Right ventricle myocardium superior (tissue), 1 donor: ENCODE measurements around the gene TOX3. TPM values are rescaled to one million over a fixed set of nuclear protein-coding genes. Genes with fewer than 3 reads are reported as not detected.

Source experiments
- ATAC-seq: fragments of 200-7000 bp; cut with Tn5 transposase; one replicate; pipeline ENCODE4 v1.9.1; 2020; ENCODE audit warnings: mild to moderate bottlenecking; ENCODE audit not compliant: poor library complexity
- DNase-seq: peaks from one replicate; pipeline ENCODE4 v3.0.0-alpha.2; 2020
- intact Hi-C: fragments of 100-400 bp; cut with DNase I; formaldehyde crosslinking; loops from one replicate; pipeline ENCODE4 v1.11.2; 2022
- total RNA-seq: library from RNA; stranded (reverse); fragmentation: NEBNext Ultra II Directional; extraction: Animal tissue kit (Norgen Biotek cat#: 25700); gene quantifications from one replicate; pipeline ENCODE4 v1.2.1, GENCODE V29; 2021
- donor health status: DM: no; HTN: yes; CAD: no; lungs with severe emphysema.

TOX3 gene
- total RNA-seq, 1 donor from 2014 or later = not detected

DNA sequence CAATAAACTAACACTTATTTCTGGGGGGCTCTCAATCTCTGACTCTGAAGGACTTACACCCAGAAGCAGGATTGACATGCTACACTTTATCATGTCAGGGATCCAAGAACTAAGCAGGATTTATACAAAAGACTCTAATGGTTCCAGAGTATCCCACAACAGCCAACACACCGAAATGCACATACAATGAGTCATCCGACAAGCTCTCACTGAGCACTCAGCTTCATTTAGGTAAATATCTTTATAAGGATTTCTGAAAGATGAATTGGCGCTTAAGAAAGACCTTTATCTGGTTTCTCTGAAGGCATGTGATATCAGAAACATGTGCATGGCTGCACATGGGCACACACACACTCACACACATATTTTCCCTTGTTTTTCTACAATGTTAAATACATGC lies 77.2 kb downstream of the TOX3 start:
- intact Hi-C loops = no loop called here
- ATAC-seq (no peak), DNase-seq (no peak)

DNA sequence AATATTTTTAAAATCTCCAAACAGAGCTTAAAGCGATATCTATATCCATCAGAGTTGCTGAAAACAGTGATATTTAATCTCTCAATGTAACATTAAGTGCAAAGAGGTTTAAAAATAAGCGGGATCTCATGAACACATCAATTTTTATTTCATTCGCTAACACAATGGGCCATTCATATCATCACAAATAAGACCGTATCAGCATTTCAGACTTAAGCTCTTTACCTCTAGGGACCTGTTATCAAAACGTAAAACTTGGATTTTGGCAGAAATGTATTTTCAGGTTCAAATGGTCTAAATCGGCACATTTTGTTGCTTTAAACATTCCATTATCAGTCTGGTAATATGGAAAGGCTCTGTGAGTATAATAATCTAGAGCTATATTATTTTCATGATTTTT lies 77.9 kb downstream of the TOX3 start:
- DNase-seq = no peak
- no peak for ATAC-seq
- intact Hi-C loops = no loop called here

DNA sequence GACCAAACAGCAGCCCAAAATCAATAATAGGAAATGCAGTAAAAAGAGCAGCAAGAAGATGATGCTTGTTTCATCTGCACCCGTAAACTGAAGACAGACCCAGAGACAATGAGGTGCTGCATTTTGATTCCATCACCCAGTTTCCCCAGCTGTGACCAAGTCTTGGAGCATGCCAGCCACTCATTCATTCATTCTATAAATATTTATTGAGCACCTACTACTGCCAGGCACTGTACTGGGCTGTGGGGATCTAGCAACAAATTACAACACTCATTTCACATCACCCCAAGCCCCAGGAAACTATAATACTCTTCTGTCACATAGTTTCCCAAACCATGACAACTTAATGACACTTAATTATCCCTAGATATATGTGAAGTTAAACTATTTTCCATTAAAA lies 79.2 kb downstream of the TOX3 start:
- ATAC-seq (no peak), DNase-seq (no peak)
- intact Hi-C loops = no loop called here

DNA sequence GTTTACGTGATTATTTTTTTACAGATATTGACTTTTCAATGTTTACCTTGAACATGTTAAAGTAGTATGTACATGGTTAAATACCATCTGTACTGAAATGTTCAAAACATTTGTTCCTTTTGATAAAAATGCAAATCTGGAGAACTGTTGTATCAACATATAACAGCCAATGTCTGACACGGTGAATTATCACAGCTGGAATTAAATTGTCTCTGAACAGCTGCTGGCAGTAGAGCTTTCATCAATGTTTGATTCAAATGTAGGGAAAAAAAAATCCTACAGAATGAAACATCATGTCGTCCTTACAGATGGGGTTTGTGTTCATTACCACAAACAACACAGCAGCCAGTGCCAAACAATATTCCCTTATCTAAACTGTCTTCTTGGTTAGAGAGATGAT lies 79.9 kb downstream of the TOX3 start:
- DNase-seq (no peak), ATAC-seq (no peak)
- intact Hi-C loops = no loop called here

DNA sequence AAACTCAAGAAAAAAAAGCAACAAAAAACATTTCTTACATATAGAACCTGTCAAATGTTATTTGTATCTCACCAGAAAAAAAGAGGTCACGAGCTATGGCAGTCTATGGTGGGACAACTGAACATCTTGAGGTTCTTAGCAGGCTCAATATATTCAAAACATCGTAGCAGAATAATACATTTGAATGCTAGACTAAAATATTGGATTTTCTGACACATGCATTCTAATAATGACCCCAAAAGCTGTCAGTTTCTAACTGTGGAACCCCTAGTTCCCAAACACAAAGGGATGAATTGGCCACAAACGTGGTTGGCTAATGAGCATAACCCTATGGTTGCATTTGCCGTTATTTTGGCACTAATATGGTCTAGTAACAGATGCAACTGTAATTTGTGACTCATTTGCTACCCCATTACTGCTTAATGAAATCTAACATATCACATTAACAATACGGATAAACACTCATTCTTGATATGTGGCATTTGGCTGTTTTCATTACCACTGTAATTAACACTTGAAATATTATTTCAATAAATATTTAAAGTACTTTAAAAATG lies 81.2 kb downstream of the TOX3 start:
- intact Hi-C loops = no loop called here
- no peak for ATAC-seq
- DNase-seq = no peak

DNA sequence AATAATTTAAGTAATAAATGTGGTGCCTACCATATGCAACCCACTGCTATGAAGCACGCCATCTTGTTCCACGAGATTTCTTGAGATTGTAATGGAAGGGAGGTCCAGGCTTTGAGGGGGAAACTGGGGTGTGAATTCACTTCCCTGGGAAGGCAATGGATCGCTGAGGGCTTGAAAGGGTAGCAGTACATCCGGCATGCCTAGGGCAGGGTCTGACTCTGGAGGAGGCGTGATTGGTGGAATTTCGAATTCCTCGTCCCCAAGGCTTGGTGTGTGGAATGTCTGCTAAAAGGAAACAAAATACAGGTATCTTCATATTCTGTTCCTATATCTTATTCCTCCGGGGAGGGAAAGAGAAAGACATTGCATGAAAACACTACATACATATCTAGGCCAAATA lies 83.0 kb downstream of the TOX3 start:
- intact Hi-C loops = no loop called here
- no peak for DNase-seq
- no peak for ATAC-seq

DNA sequence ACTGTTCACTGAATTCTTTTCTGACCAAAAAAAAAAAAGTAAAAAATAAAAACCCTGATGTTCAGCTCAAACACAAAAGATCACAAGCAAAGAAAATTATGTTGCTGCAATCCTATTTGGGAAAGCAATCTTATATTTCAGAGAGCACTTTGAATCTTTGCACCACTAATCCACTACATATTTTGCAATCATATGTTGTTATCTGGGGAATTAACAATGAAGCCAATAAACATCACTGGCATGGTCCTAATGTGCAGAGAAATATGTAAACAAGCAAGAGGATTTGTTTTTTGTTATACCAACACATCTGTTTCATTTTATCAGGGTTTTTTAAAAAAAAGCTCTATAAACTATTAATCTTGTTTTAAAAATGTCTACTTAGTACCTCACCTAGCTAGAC lies 84.1 kb downstream of the TOX3 start:
- DNase-seq (no peak), ATAC-seq (no peak)
- intact Hi-C loops = no loop called here

DNA sequence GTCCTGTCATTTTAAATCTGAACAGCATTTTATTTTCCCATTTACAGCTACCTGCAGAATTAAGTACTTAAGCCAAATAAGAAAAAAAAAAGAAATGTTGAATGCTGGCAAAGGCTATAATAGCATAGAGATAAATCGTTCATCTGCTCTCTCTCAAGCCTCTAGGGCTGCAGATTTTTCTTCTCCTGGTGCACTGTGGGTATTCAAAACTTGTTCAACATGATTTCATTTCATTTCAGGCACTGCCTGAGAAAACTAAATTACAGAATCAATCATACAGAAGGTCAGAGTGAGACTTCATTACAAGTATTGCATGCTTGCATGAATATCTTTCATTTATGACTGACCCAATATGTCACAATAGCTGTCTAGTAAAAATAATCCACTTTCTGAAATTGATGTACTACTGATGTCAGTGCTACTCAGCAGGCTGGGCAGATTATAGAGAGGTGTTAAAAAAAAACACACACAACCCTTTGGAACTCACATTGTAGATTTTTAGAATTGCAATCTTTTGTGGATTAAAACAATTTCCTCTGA lies 86.2 kb downstream of the TOX3 start:
- ATAC-seq (no peak), DNase-seq (no peak)
- intact Hi-C loops = no loop called here

DNA sequence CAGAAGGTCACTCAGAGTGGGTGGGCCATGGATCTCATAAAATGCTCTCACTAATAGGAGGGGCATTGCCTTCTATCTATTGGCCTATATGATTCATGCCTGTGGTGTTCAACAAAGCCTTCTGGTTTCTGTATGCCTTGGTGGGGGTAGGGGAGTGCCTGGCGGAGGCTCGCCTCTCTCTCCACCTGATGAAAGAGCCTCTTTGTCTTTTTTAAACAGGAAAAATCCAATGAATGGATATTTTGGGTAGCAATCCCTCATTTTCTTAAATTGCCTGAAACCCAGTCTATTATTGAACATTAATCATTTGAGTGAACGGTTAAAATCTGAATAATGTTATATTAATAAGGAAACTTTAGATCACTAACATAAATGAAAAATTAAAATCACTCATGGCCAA lies 90.6 kb downstream of the TOX3 start:
- no peak for ATAC-seq
- DNase-seq = no peak
- intact Hi-C loops = no loop called here

DNA sequence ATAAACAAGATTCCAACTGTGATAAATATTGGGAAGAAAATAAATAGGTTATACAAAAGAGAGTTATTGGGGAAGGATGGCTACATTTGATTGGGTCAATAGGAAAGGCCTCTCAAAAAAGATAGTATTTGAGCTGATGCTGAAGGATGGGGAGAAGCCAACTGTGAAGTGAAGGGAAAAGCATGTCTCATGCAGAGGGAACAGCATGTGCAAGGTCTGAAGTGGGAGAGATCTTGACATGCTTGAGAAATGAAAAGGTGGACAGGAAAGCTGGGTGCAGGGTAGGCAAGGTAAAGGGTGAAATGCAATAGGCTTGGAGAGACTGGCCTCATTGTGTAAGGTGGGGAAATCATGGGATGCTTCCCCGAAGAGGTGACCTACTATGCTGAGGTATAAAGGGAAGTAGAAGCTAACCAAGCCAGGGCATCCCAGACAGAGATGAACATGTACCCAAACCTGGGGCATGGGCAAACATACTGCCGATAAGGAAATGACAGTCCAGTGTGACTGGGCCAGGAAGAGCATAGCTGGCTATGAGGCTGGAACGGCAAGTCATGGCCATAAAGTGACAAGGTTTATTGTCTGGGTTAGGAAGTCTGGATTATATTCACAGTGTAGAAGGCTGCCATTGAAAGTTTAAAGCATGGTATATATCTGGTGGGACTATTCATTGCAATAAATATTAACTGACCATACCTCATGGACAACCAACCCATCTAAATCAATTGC lies 91.2 kb downstream of the TOX3 start:
- intact Hi-C loops = no loop called here
- ATAC-seq = no peak
- DNase-seq = no peak

DNA sequence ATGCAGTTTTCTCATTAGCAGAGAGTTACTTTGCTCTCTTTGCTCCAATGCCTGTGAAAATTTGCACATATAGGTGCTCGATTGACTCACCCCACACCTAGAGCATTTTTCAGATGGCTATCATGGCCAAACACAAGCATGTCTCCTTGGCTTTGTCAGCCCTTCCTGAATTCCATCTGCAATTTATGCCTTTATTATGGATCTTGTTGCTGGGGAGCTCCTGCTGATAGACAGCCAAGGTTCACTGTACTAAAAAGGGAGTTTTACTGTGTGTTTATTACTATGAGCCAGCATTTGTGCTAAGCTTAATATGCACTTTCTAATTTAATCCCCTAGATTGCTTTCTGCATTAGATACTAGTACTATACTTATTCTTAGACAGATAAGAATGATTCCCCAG lies 93.3 kb downstream of the TOX3 start:
- intact Hi-C loops = no loop called here
- ATAC-seq = no peak
- no peak for DNase-seq

DNA sequence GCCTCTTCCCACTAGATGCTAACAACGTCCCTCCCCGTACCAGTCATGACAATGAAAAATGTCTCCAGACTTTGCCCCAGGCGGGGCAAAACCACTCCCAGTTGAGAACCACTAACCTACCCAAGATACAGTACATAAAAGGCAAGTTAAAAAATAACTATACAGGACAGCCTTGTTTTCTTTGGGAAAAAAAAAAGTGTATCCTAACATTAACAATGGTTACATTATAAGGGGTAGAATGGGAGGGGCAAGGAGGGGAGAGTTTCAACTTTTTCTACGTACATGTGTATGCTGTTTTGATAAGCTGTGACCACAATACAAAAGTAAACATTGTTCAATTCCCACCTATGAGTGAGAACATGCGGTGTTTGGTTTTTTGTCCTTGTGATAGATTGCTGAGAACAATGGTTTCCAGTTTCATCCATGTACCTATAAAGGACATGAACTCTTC lies 94.9 kb downstream of the TOX3 start:
- ATAC-seq (no peak), DNase-seq (no peak)
- intact Hi-C loops = no loop called here

DNA sequence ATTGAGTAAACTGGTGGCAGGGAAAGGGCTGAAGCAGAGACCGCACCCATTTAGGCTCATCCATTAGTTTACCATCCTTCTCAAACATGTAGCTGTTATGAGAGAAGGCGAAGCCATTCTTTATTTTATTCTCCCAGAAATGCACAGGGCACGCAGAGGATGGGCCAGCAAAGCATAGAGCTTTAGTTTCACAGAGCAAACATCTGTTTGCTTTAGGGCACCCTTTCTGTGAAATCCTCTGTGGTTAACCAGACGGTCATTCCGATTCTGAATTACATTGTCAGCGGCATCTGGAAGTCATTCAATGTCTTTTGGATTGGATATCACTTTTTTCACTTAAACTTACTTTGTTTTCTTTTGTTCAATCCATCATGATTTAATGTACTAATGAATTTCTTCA lies 96.0 kb downstream of the TOX3 start:
- no peak for DNase-seq
- no peak for ATAC-seq
- intact Hi-C loops = no loop called here

DNA sequence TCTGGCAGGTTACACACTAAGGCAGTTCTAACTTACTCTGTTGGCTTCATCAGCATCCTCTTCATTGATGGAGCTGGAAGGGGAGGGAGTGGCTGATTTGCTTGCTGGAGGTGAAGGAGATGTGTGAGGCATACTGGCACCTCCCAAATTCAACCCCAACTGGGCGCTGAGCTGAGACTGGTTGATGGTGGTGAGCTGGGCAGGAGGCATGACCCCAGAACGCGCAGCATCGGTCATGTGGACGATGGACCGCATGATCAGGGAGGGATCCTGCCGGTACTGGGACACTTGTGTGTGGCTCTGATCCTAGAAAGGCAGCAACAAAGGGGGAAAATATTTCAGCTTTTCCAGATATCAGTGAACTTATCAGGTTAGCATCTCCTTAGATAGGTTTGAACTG lies 96.7 kb downstream of the TOX3 start:
- intact Hi-C loops = no loop called here
- ATAC-seq (no peak), DNase-seq (no peak)

DNA sequence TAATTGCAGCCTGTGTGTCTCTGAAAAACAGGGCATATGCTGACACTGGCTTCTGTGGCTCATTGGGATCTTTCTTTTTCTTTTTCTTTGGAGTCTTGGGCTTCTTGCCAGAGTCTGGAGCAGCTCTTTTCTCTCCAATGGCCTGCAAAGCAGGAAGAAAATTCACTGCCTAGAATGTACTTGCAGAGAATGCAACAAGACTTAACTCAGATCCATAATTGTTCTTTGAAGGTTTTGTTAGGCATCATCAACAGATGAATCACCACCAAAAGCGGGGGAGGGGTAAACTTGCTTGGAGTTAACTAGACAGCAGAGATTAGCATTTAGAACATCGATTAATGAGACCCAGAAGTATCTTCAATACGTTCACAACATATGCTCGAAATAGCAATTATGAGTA lies 100.9 kb downstream of the TOX3 start:
- DNase-seq (no peak), ATAC-seq (no peak)
- intact Hi-C loops = no loop called here

DNA sequence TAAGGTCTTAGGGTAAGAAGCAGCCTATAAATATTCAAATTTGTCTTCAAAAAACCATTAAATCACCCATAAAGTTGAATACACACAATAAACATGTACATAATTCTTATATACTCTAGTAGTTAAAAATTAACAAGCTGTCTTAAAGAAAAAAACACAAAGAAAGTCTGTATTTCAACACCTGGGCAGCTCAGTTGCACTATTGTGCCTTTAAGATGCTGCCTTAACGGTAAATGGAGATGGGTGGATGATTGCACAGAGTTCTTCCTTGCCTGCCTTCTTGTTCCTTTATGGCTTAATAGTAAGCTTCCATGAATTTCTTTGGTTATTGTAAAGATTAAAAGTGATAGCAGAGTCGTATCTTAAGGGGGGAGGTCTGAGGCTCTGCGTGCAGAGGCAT lies 105.1 kb downstream of the TOX3 start:
- ATAC-seq (no peak), DNase-seq (no peak)
- intact Hi-C loops = no loop called here

DNA sequence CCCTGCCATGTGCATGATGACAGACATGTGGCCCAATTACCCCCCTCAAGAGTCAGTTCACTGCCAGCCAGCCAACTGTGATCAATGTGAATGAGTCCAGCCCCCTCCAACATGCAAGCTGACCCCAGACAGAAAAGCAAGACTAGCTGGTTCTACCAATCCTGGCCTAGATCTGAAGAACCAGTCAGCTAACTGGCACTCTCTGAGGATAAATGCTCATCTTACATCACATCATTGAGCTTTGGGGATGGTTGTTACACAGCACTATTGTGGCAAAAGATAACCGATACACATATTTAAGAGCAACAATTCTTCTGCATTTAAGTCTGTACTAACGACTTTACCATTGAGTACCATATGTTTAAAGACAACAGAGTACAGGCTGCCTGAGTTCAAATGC lies 106.7 kb downstream of the TOX3 start:
- ATAC-seq (no peak), DNase-seq (no peak)
- intact Hi-C loops = no loop called here

DNA sequence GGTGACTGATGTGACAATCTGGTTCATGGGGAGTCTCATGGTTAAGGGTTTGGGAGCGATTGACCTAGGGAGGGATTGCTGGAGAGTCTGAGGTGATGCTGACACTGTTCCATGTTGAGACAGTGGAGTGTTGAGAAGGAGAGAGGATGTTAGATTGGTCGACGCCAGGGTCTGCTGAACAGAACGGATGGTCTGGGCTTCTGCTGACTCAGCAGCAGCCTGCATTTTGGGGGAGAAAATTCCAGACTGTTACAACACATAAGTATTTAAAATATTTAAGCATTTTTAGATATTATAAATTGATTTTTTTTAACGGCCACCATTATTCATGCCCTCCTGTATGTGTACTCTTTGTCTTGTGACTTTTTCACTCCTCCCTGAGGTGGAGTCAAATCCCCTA lies 107.2 kb downstream of the TOX3 start:
- DNase-seq = no peak

DNA sequence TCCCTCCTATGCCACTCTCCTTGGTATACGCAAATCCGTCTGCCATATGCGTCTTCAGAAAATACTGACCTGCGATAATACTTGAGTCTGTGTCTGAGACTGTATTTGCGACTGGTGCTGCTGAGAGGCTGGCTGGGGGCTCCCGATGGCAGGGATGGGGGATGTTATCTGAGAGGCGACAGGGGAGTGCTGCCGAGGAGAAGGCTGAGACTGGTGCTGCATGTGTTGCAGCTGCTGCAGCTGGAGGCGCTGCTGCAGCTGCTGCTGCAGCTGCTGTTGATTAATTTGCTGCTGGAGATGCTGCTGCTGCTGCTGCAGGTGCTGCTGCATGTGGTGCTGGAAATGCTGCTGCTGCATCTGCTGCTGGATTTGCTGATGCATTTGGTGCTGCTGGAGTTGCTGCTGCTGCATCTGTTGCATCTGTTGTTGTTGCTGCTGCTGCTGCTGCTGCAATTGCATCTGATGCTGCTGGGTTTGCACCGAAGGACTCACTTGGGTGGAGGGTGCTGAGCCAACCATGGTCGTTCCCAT lies 107.7 kb downstream of the TOX3 start:
- ATAC-seq (no peak), DNase-seq (no peak)
- intact Hi-C loops = no loop called here

More for the DNA sequence above, 107.2 kb downstream of the TOX3 start:
- intact Hi-C loops = no loop called here
- no peak for ATAC-seq

DNA sequence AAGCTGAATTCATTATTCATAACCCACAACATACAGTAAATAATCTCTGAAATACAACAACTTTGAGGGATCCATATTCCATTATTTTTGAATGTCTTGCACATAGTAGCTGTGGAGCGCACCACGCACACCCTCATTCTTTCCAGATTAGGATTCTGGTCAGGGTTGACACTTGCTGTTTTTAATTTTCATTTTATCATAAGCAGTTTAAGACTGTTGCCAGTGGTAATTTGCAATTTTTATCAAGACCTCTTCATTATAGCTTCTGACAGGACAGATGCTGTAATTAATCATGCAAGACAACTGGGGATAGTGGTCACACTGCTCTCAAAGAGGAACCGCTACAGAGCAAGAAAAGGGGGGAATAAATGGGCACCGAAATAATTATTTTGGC lies 109.7 kb downstream of the TOX3 start:
- no peak for ATAC-seq
- intact Hi-C loops = no loop called here
- no peak for DNase-seq
